Mononuclear cell (primary cell): ENCODE data around the gene ABCD3. TPM values are rescaled to one million over a fixed set of nuclear protein-coding genes. Genes with fewer than 3 reads are reported as not detected.
"Not testable (repeated sequence)": the region's sequence is repeated elsewhere in the genome, so short reads cannot be mapped to it uniquely, and the experiment has no call there.

Experiments used
- H3K27me3 ChIP-seq: 2 replicates; pipeline ENCODE4 v1.6.0; 2011; ENCODE audit warnings: low read length, control low read depth; ENCODE audit not compliant: insufficient read depth
- H3K4me1 ChIP-seq: 2 replicates; pipeline ENCODE4 v1.5.1; 2011; ENCODE audit warnings: mild to moderate bottlenecking, low read length, control low read depth; ENCODE audit not compliant: insufficient read depth
- H3K4me3 ChIP-seq: 2 replicates; pipeline ENCODE4 v1.5.1; 2011; ENCODE audit warnings: mild to moderate bottlenecking, low read length, moderate library complexity
- H3K9me3 ChIP-seq: 2 replicates; pipeline ENCODE4 v1.5.1; 2011; ENCODE audit warnings: low read depth, mild to moderate bottlenecking, control low read depth, low read length
- total RNA-seq: library from RNA; depleted of rRNA; stranded (reverse); fragments of >200 nt; gene quantifications from one replicate; pipeline ENCODE4 v1.2.3, GENCODE V29; 2012

ABCD3 gene
- total RNA-seq, 1 donor: 10.6 TPM

DNA sequence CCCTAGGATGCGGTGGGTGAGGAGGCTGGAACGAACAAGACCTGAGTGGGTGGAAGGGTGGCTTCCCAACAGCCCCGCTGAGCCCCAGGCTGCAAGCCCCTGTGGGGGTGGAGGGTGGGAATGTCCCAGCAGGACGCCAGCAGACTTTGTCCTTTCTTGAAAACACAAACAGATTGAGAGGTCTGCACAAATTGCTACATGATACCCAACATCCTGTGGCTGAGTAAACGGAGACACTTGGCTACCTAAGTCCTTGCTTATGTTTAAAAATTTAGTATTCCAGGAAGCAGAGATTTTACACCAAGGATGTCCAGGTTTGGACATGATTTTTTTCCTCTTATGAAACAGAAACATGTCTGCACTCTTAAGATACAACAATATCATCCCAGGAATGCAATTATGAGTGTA is 135.1 kb downstream of the ABCD3 start:
- Histone ChIP-seq H3K4me3 (no peak overlapping the region), H3K27me3 (no peaks in the 10 kb centered on the region), H3K4me1 (no peaks in the 10 kb centered on the region), H3K9me3 (no peaks in the 10 kb centered on the region)

DNA sequence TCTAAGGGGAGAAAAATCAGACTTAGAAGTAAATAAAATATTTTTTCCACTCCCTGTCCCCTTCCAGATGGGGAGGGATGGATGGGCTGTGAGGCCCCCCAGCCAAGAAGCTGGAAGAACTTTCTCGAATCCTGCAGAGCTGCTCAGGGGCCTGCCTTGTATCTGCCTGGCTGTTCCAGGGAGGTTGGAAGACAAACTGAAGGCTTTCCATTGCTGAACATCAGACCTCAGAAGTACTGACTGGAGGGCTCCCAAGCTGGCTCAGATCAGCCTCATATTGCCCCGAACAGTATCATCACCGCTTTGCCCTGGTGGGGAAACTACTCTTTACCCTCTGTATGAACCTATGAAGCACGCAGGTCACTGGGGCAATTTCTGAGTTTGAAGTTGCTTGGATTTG is 135.7 kb downstream of the ABCD3 start:
- Histone ChIP-seq H3K4me1 (no peaks in the 10 kb centered on the region), H3K4me3 (no peak overlapping the region), H3K27me3 (no peaks in the 10 kb centered on the region), H3K9me3 (no peaks in the 10 kb centered on the region)

DNA sequence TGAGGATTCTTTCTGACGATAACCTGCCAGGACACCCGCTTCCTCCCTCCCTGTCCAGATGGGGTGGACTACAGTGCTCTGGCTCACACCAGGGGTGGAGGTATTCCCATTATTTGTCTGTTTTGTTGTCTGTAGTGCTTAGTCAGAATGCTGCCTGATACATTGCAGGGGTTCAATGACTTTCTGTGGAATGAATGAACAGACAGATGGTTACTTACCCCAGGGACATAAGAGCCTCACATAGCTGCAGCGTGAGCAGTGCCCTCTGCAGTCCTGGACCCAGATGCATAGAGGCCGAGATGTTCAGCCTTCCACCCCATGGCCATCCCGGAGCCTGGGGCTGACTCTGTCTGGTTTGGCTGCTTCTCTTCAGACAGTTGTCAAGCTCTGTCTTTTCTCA is 136.4 kb downstream of the ABCD3 start:
- Histone ChIP-seq H3K4me3 (no peak overlapping the region), H3K27me3 (no peaks in the 10 kb centered on the region), H3K4me1 (no peaks in the 10 kb centered on the region), H3K9me3 (no peaks in the 10 kb centered on the region)

DNA sequence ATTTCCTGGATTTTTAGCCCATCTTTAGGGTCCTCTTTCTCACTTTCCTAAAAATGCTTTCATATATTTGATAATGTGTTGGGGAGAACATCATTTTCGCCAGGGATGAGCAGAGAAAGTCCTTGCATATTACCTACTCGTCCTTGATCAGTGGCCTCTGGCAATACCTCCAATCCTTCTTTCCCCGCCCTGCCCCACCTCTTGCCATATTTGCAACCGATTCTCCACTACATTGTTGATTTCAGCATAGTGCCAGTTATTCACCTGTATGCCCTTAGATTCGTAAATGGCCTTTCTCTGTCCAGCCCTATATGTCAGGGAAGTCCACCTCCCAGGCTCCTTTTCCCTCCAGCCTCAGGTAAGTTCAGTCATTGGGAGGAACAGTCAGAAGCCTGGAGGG is 136.9 kb downstream of the ABCD3 start:
- Histone ChIP-seq H3K27me3 (no peaks in the 10 kb centered on the region), H3K4me3 (no peak overlapping the region), H3K9me3 (no peaks in the 10 kb centered on the region), H3K4me1 (no peaks in the 10 kb centered on the region)

DNA sequence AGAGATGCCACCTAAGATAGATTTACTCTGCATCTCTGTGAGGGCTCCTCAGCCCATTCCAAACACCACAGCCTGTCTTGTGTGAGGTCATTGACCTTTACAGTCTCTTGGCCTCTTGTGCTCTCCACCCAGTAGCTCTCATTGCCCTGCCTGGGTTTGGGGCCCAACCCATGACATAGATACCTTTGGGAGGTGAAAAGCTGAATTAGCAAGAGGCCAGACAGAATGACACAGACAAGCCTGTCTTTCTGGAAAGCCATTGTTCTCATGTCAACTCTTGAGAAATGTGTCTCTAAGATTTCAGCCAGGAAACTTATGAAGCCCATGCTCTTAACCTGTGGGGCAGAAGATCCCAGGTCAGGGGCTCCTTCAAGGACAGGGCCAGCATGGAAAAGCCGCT is 141.7 kb downstream of the ABCD3 start:
- Histone ChIP-seq H3K4me3 (no peak overlapping the region), H3K9me3 (no peaks in the 10 kb centered on the region), H3K4me1 (no peaks in the 10 kb centered on the region)

DNA sequence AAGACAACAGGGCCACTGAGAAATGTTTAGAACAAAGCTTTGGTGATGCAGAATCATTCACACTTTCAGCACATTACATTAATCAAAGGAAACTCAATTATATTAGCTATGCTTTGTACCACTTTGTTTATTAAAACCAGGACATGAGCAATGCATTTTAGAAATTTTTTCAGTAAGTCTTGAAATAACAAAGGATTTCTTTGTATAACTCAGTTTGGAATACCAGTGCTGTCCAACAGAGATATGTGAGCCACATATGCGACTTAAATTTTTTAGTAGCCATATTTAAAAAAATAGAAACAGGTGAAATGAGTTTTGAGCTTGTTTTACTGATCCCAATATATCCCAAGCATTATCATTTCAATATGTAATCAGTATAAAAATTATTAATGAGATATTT is 142.1 kb downstream of the ABCD3 start:
- no peaks in the 10 kb centered on the region for H3K9me3 ChIP-seq
- no peaks in the 10 kb centered on the region for H3K27me3 ChIP-seq
- H3K4me3 ChIP-seq: no peak overlapping the region
- no peaks in the 10 kb centered on the region for H3K4me1 ChIP-seq

More for the DNA sequence above, 141.7 kb downstream of the ABCD3 start:
- H3K27me3 ChIP-seq: no peaks in the 10 kb centered on the region

DNA sequence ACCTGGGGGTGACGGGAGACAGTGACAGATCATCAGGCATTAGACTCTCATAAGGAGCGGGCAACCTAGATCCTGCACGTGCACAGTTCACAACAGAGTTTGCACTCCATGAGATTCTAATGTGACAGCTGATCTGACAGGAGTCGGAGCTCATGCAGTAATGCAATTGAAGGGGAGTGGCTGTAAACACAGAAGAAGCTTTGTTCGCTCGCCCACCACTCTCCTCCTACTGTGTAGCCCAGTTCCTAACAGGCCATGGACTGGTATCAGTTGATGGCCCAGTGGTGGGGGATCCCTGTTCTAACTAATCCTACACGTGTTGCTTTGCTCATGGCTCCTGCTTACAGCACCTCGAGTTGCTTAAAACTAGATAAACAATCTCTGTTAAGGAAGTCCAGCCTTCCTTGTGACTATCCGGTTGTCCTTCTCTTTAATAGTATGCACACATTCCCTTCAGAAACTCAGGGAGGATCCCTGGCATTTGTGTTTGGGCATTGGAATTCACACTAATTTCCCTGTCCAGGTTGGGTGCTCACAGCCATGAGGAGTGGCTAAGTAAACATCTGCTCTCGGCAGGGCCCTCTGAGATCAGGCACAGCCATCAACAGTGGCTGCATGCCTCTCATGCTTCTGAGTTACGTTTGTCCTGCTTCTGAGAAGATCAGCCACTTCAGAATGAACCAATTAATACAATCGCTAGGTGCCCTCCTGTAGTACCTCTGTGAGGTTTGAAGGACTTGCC is 144.5 kb downstream of the ABCD3 start:
- no peaks in the 10 kb centered on the region for H3K27me3 ChIP-seq
- H3K4me3 ChIP-seq: no peak overlapping the region
- H3K9me3 ChIP-seq: no peaks in the 10 kb centered on the region
- H3K4me1 ChIP-seq: no peaks in the 10 kb centered on the region

DNA sequence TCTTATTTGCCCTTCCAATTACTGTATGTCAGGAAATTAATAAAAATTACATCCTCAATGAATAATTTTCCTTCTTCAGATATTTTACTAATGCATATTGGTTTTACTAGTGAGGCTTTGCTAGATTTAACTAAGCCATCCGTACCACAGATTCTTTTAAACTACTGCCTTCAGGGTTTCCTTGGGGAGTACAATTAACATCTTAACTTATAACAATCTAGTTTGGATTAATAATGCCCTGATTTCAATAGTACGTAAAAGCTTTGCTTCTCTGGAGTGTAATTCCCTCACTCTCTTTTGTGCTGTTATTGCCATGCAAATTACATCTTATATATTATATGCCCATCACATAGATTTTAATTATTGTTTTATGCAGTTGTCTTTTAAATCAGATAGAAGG is 147.7 kb downstream of the ABCD3 start:
- no peak overlapping the region for H3K4me3 ChIP-seq
- H3K4me1 ChIP-seq: no peaks in the 10 kb centered on the region
- no peaks in the 10 kb centered on the region for H3K9me3 ChIP-seq
- no peaks in the 10 kb centered on the region for H3K27me3 ChIP-seq

DNA sequence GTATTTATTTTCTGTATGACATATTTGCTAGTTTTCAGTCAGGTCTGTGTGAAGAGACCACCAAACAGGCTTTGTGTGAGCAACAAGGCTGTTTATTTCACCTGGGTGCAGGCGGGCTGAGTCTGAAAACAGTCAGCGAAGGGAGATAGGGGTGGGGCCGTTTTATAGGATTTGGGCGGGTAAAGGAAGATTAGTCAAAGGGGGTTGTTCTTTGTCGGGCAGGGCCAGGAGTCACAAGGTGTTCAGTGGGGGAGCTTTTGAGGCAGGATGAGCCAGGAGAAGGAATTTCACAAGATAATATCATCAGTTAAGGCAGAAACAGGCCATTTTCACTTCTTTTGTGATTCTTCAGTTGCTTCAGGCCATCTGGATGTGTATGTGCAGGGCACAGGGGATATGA is 148.2 kb downstream of the ABCD3 start:
- H3K27me3 ChIP-seq: not testable (repeated sequence)

DNA sequence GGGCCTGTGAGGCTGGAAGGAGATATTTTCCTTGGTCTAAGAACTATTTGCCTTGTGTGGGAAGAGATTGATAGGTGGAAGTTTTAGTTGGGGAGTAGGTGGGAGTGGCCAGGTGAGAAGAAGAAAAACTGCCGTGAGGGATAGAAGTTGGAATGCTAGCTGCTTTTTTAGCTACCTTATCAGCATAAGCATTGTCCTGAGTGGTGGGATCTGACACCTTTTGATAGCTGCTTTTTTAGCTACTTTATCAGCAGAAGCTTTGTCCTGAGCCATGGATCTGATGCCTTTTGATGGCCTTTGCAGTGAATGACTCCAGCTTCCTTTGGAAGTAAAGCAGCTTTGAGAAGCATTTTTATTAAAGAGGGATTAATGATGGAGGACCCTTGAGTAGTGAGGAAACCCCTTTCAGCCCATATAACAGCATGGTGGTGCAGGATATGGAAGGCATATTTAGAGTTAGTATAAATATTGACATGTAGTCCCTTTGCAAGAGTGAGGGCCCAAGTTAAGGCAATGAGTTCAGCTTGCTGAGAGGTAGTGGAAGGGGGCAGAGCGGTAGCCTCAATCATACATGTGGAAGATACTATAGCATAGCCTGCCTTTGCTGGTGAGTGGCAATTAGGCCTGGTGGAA is 149.9 kb downstream of the ABCD3 start:
- H3K9me3 ChIP-seq, H3K4me1 ChIP-seq, H3K27me3 ChIP-seq, H3K4me3 ChIP-seq: not testable (repeated sequence)

More for the DNA sequence above, 148.2 kb downstream of the ABCD3 start:
- H3K4me3 ChIP-seq, H3K9me3 ChIP-seq, H3K4me1 ChIP-seq: not testable (repeated sequence)

Other genes with a start within 250 kb of the ABCD3 start
- 0.10 TPM for gene ARHGAP29, start 180.8 kb upstream of the ABCD3 start, total RNA-seq
- 18.6 TPM for gene F3, start 123.4 kb downstream of the ABCD3 start, total RNA-seq